ENCODE results near the gene UCN2. TPM values are rescaled to one million over a fixed set of nuclear protein-coding genes. Genes with fewer than 3 reads are reported as not detected.
"Not testable (repeated sequence)": the region's sequence is repeated elsewhere in the genome, so short reads cannot be mapped to it uniquely, and the experiment has no call there.

Gene UCN2
- polyA plus RNA-seq, 6 donors from 2014 or later = not detected

- DNase-seq (no peak), ATAC-seq (ENCODE audit: low read depth in 2 of 2) (no peak)
- no peaks in the 10 kb centered on the region for H3K27me3 Mint-ChIP-seq
- no peaks in the 10 kb centered on the region for H3K36me3 Mint-ChIP-seq
- H3K4me3 Mint-ChIP-seq = no peak overlapping the region
- peaks cover 0 to 1% (median 0%) of the 10 kb centered on the region in 7 donors for H3K9me3 Mint-ChIP-seq
- no peak overlapping the region for H3K27ac Mint-ChIP-seq
- H3K4me1 Mint-ChIP-seq = no peaks in the 10 kb centered on the region
These were observed 31.2 kb downstream of the UCN2 start for GRCh38 chr3:48532271-48532976.

DNA sequence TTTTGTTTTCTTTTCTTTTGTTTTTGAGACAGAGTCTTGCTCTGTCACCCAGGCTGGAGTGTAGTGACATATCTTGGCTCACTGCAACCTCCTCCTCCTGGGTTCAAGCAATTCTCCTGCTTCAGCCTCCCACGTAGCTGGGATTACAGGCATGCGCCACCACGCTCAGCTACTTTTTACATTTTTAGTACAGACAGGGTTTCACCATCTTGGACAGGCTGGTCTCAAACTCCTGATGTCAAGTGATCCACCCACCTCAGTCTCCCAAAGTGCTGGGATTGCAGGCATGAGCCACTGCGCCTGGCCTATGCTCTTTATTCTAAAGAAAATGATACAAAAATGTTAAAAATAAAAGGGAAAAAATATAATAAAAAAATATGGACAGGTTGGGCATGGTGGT lies 32.9 kb downstream of the UCN2 start:
- not testable (repeated sequence) for H3K27ac Mint-ChIP-seq; H3K27me3 Mint-ChIP-seq; H3K9me3 Mint-ChIP-seq; H3K36me3 Mint-ChIP-seq; H3K4me3 Mint-ChIP-seq; H3K4me1 Mint-ChIP-seq; ATAC-seq (ENCODE audit: low read depth in 2 of 2); DNase-seq

- Mint-ChIP-seq H3K9me3 (peaks cover 0 to 1% (median 0%) of the 10 kb centered on the region in 7 donors), H3K27me3 (no peaks in the 10 kb centered on the region), H3K4me1 (no peaks in the 10 kb centered on the region), H3K4me3 (no peak overlapping the region), H3K36me3 (no peaks in the 10 kb centered on the region), H3K27ac (no peak overlapping the region)
- ATAC-seq (ENCODE audit: low read depth in 2 of 2) (no peak), DNase-seq (no peak)
These were observed 34.8 kb downstream of the UCN2 start for GRCh38 chr3:48528754-48529153.

DNA sequence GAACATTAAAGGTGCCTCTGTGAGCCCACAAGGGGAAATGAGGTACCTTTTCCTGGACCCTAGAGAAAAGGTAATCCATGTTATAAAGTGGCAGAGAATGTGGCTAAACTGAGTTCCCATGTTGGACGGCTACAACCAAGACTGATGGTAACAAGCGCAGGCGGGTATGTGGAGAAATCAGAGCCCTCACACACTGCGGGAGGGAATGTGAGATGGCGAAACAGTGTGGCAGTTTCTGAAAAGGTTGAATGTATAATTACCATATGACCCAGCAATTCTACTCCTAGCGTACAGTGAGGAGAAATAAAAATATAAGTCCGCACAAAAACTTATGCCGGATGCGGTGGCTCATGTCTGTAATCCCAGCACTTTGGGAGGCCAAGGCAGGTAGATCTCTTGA lies 35.5 kb downstream of the UCN2 start:
- ATAC-seq (ENCODE audit: low read depth in 2 of 2) (no peak), DNase-seq (no peak)
- no peaks in the 10 kb centered on the region for H3K36me3 Mint-ChIP-seq
- no peaks in the 10 kb centered on the region for H3K27me3 Mint-ChIP-seq
- H3K9me3 Mint-ChIP-seq = peaks cover 0 to 1% (median 0%) of the 10 kb centered on the region in 7 donors
- peak overlapping the region in 2 of 6 donors; percentile 19 to 30 for H3K27ac Mint-ChIP-seq
- H3K4me1 Mint-ChIP-seq = no peaks in the 10 kb centered on the region
- H3K4me3 Mint-ChIP-seq = no peak overlapping the region

- no peak overlapping the region for H3K4me3 Mint-ChIP-seq
- ATAC-seq (ENCODE audit: low read depth in 2 of 2) (no peak), DNase-seq (no peak)
- no peaks in the 10 kb centered on the region for H3K36me3 Mint-ChIP-seq
- no peaks in the 10 kb centered on the region for H3K9me3 Mint-ChIP-seq
- no peaks in the 10 kb centered on the region for H3K27me3 Mint-ChIP-seq
- H3K4me1 Mint-ChIP-seq = no peaks in the 10 kb centered on the region
- H3K27ac Mint-ChIP-seq = no peak overlapping the region
These were observed 38.6 kb downstream of the UCN2 start for GRCh38 chr3:48524970-48525369.

GRCh38 chr3:48521635-48522034 lies 41.9 kb downstream of the UCN2 start:
- Mint-ChIP-seq H3K27me3 (no peaks in the 10 kb centered on the region), H3K36me3 (no peaks in the 10 kb centered on the region), H3K27ac (no peak overlapping the region), H3K4me1 (no peaks in the 10 kb centered on the region), H3K4me3 (no peak overlapping the region), H3K9me3 (no peaks in the 10 kb centered on the region)
- no peak for DNase-seq
- ATAC-seq (ENCODE audit: low read depth in 2 of 2) = no peak

DNA sequence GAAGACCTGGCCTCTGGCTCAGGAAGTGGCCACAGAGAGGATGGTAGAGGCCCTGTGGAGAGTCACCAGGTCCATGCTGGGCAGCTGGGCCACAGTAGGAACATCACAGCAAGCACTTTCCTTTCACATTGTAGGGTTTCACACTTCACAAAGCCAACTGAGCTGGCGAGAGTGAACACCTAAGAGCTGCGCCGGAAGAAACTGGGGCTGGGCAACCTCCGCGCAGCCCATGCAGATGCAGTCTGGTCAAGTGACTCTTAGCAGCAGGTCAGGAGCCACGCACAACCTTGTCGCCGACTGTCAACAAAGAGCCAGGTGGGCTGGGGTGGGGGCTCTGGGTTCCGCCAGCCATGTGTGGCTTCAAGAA lies 44.3 kb downstream of the UCN2 start:
- H3K27ac Mint-ChIP-seq = no peak overlapping the region
- no peaks in the 10 kb centered on the region for H3K9me3 Mint-ChIP-seq
- H3K27me3 Mint-ChIP-seq = no peaks in the 10 kb centered on the region
- H3K4me1 Mint-ChIP-seq = peaks cover 0 to 8% (median 7%) of the 10 kb centered on the region in 3 donors
- ATAC-seq (ENCODE audit: low read depth in 2 of 2) (no peak), DNase-seq (no peak)
- no peaks in the 10 kb centered on the region for H3K36me3 Mint-ChIP-seq
- no peak overlapping the region for H3K4me3 Mint-ChIP-seq

DNA sequence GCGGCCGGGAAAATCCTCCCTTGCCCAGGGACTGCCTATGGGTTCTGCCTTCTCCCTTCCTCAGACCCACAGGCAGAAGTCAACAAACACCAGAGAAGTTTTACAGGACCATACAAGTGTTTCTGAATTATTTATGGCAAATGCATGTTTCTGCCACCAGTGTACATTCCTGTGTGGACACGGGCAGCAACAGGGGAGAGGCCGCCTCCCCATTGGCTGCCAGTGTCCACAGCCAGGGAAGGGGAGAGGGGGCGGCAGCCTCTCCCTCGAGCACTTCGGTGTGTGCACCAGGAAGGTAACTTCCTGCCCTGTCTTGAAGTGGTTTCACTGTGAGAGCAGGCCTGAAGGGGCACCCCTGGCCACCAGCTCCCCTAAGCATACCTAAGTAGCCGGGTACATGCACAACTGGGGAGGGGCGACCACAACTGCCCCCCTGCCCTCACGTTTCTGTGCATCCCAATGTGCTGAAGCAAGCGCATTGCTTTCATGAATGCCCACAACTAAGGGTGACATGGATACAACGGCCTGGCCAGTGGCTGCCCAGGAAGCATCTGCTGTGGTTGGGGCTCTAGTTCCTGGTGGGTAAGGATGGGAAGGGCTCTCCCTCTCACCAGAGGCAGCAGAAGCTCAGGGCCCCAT lies 44.8 kb downstream of the UCN2 start:
- no peak overlapping the region for H3K27ac Mint-ChIP-seq
- no peak for DNase-seq
- H3K9me3 Mint-ChIP-seq = no peaks in the 10 kb centered on the region
- no peaks in the 10 kb centered on the region for H3K27me3 Mint-ChIP-seq
- no peak for ATAC-seq (ENCODE audit: low read depth in 2 of 2)
- no peak overlapping the region for H3K4me3 Mint-ChIP-seq
- no peaks in the 10 kb centered on the region for H3K36me3 Mint-ChIP-seq
- H3K4me1 Mint-ChIP-seq = peaks cover 0 to 9% (median 7%) of the 10 kb centered on the region in 3 donors

- no peak overlapping the region for H3K27ac Mint-ChIP-seq
- H3K4me3 Mint-ChIP-seq = no peak overlapping the region
- H3K27me3 Mint-ChIP-seq = no peaks in the 10 kb centered on the region
- DNase-seq (no peak), ATAC-seq (ENCODE audit: low read depth in 2 of 2) (no peak)
- H3K9me3 Mint-ChIP-seq = no peaks in the 10 kb centered on the region
- peaks cover 0 to 9% (median 7%) of the 10 kb centered on the region in 3 donors for H3K4me1 Mint-ChIP-seq
- no peaks in the 10 kb centered on the region for H3K36me3 Mint-ChIP-seq
These were observed 45.5 kb downstream of the UCN2 start for GRCh38 chr3:48518069-48518468.

DNA sequence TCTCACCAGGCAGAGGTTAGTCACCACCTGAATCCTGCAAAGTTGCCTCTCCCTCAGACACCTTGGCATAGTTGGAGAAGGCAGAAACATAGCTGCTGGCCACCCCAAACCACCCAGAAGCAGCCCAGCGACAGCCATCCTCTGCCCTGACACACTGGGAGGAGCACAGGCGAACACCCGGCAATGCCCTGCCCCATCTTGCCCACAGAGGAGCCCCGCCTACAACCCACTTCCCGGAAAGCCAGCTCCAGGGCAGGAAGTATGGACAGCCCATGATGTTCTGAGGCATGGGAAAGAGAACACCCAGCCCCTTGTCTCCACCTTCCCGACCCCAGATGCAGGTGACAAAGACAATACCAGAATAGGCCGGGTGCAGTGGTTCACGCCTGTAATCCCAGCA lies 47.0 kb downstream of the UCN2 start:
- no peak overlapping the region for H3K27ac Mint-ChIP-seq
- no peak overlapping the region for H3K4me3 Mint-ChIP-seq
- H3K9me3 Mint-ChIP-seq = no peaks in the 10 kb centered on the region
- ATAC-seq (ENCODE audit: low read depth in 2 of 2) (no peak), DNase-seq (no peak)
- no peaks in the 10 kb centered on the region for H3K36me3 Mint-ChIP-seq
- peaks cover 0 to 9% (median 7%) of the 10 kb centered on the region in 3 donors for H3K4me1 Mint-ChIP-seq
- peaks cover 0 to 1% (median under 1%) of the 10 kb centered on the region in 3 donors for H3K27me3 Mint-ChIP-seq

DNA sequence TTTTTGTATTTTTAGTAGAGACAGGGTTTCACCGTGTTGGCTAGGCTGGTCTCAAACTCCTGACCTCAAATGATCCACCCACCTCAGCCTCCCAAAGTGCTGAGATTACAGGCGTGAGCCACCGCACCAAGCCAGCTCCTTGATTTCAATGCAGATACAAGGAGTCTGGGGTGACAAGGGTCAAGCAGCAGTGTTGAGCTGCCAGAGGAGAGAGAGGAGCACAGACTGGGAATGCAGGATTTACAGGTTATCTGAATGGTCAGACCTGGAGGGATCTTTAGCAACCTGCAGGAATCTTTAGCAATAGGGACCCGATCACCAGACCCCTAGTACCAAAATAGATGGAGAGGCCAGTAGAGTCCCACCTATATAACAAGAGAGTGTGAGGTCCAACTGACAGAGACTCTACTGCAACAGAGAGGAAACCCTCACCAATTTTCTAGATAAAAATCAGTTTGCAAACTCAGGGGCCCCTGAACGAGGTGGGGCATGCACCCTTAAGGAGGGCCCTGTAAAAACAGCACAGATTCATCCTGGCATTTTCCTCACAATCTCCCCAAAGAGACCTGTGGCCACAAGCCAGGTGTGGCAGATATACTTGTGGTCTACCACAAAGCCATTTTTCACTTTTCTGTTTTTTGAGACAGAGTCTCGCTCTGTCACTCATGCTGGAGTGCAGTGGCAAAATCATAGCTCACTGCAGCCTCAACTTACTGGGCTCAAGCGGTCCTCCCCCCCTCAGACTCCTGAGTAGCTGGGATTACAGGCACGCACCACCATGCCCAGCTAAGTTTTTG lies 49.0 kb downstream of the UCN2 start:
- Mint-ChIP-seq H3K27me3 (peaks cover 7 to 11% (median 9%) of the 10 kb centered on the region in 3 donors), H3K27ac (peak overlapping the region in 1 of 6 donors; percentile 76), H3K36me3 (no peaks in the 10 kb centered on the region), H3K9me3 (no peaks in the 10 kb centered on the region), H3K4me3 (no peak overlapping the region), H3K4me1 (peaks cover 0 to 9% (median 7%) of the 10 kb centered on the region in 3 donors)
- no peak for ATAC-seq (ENCODE audit: low read depth in 2 of 2)
- DNase-seq = no peak

Measured in naive B cell (primary cell).